HG03175 (cell line): ENCODE data around the gene CRB2.

ENCODE experiments used
- ATAC-seq: cut with Tn5 transposase; IDR thresholded peaks from one replicate; pipeline ENCODE4 v1.9.1; 2021; ENCODE audit warnings: mild to moderate bottlenecking, moderate library complexity; ENCODE audit not compliant: unreplicated experiment

CRB2 gene

GRCh38 chr9:123377211-123377971, 21.4 kb downstream of the CRB2 start:
- no peak for ATAC-seq

GRCh38 chr9:123378025-123378424, 22.0 kb downstream of the CRB2 start:
- no peak for ATAC-seq

- ATAC-seq, result no peak
Observed at GRCh38 chr9:123378956-123379660, 23.1 kb downstream of the CRB2 start.

- ATAC-seq, result no peak
Observed at GRCh38 chr9:123380852-123381705, 25.1 kb downstream of the CRB2 start.

- no peak for ATAC-seq
Observed at GRCh38 chr9:123382653-123383511, 26.9 kb downstream of the CRB2 start.

- ATAC-seq, result no peak
Observed at GRCh38 chr9:123383512-123384170, 27.6 kb downstream of the CRB2 start.

- no peak for ATAC-seq
Observed at GRCh38 chr9:123387686-123388085, 31.7 kb downstream of the CRB2 start.

- ATAC-seq, result no peak
Observed at GRCh38 chr9:123389070-123389469, 33.1 kb downstream of the CRB2 start.

- no peak for ATAC-seq
Observed at GRCh38 chr9:123389698-123390097, 33.7 kb downstream of the CRB2 start.

- no peak for ATAC-seq
Observed at GRCh38 chr9:123390337-123391135, 34.5 kb downstream of the CRB2 start.

GRCh38 chr9:123391233-123391632, 35.2 kb downstream of the CRB2 start:
- no peak for ATAC-seq

GRCh38 chr9:123391946-123392345, 35.9 kb downstream of the CRB2 start:
- ATAC-seq, result no peak

GRCh38 chr9:123392802-123393201, 36.8 kb downstream of the CRB2 start:
- ATAC-seq, result no peak

GRCh38 chr9:123394291-123395235, 38.6 kb downstream of the CRB2 start:
- no peak for ATAC-seq

- ATAC-seq, result no peak
Observed at GRCh38 chr9:123395276-123395688, 39.3 kb downstream of the CRB2 start.

- ATAC-seq, result no peak
Observed at GRCh38 chr9:123395689-123396511, 39.9 kb downstream of the CRB2 start.

- ATAC-seq, result no peak
Observed at GRCh38 chr9:123397975-123398374, 42.0 kb downstream of the CRB2 start.
